ENCODE results near the gene IGSF8.

The IGSF8 gene

DNA sequence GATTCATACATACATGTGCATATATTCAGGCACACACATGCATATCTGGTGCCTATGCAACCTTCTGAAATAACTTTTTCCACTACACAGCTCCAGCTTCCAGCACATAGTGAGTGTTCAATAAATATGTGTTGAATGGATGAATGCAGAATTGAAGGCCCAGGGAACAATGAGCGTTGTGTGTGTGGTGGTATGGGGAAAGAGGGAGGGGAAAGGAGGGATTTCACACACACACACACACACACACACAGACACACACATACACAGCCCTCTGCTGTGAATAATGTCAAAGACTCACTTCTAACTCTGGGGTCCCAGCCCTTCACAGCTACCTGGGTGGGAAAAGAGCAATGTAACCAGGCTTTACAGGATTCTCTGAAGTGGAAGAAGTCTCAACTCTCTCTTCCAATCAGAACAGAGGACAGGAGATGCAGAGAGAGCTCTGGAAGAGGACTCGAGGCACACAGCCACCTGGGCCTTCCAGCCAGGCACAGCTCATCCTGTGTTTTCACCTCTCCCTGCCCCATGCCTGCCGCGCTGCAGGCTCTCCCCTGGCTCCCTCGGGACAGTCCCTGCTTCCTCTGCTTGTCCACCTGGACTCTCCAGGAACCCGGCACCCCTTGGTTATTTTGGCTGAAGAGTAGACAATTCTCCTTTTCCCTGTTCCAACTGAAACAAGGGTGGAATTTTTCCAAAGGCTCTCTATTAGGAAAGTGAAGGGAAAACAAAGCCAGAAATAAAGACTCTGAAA, 5.4 kb upstream of the IGSF8 start:
- no peak for DNase-seq (ENCODE audit: low spot score)

GRCh38 chr1:160101717-160102522, 3.5 kb upstream of the IGSF8 start:
- DNase-seq (ENCODE audit: low spot score): no peak

GRCh38 chr1:160101037-160101716, 2.8 kb upstream of the IGSF8 start:
- DNase-seq (ENCODE audit: low spot score): peak; percentile 74

DNA sequence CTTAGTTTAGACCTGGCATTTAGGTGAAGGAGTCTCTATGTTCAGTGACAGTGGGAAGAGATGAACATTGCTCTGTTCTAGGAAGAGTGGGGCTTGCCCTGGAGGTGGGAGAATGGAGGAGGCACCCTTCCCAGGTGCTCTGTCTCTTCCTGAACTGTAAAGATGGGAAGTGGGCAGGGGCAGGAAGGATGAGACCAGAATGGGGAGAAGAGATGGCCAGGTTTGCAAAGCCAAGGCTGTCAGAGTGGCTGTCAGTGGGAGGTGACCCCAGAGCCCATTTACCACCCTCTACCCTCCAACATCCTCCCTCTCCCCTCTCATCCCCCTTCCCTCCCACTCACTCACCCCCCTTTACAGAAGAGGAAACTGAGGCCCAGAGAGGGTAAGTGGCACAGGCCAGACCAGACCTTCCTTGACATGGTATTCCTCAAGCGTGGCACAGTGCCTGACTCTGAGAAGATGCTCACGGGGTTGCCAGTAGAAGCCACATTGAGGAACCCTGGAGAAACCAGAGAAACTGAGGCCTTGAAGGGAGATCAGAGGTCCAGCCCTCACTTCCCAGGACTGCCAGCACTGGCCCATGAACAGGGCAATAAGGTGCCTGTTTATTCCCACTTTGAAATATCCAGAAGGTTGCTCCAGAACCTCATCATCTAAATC, 1.4 kb upstream of the IGSF8 start:
- DNase-seq (ENCODE audit: low spot score): no peak

GRCh38 chr1:160098852-160099561, 588 bp upstream of the IGSF8 start:
- peak; percentile 99 for DNase-seq (ENCODE audit: low spot score)

GRCh38 chr1:160097151-160097910, 1.1 kb downstream of the IGSF8 start:
- no peak for DNase-seq (ENCODE audit: low spot score)

DNA sequence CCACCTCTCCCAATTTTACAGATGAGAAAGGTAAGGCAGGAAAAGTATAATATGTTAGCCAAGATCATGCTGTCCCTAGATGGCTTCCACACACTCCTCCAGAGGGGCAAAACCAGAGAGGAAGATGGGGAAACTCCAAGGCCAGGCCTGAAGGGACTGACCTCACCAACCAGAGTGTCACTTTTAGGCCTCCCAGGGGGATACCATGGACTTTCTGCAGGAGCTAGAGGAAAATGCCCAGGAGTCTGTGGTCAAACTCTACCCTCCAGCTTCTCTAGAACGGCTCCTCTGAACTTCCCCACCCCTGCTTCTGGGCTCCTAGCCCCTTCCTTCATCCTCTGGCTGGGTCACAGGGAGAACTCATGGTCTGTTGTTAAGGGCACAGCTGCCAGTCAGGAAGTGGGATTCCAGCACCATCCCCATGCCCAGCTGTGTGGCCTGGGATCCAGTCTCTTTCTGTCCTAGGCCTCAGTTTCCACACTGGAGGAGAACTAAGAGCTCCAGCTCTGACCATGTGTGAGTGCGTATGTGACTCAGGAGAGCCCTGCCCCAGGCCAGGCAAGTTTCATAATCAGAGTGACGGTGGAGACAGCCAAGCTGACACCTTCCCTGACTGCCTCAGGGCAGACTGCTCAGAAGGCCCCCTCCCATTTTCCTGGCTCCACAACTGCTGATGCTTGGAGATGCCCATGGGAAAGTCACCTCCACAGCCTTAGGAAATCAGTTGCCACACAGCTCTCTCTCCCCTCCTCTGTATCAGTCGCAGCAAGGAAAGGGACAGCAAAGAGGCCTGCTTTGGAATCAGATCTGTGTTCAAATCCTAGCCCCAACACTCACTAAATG, 1.9 kb downstream of the IGSF8 start:
- DNase-seq (ENCODE audit: low spot score): no peak

GRCh38 chr1:160095382-160096105, 2.9 kb downstream of the IGSF8 start:
- DNase-seq (ENCODE audit: low spot score): no peak

DNA sequence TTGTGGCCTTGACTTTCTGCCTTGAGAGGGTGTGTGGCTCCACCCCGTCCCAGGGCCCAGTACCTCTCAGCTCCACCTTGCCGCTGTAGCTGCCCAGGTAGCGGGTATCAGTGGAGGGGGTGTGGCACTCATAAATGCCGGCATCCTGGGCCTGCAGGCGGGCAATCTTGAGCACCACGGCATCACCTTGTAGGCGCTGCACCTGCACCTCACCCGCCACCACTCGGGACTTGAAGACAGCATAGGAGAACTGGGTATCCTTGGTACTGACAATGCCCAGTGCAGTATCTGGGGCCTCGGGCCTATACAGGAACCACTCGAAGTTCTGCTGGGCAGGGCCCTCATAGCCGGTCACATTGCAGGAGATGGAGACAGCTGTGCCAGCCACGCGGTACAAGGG, 3.6 kb downstream of the IGSF8 start:
- no peak for DNase-seq (ENCODE audit: low spot score)

DNA sequence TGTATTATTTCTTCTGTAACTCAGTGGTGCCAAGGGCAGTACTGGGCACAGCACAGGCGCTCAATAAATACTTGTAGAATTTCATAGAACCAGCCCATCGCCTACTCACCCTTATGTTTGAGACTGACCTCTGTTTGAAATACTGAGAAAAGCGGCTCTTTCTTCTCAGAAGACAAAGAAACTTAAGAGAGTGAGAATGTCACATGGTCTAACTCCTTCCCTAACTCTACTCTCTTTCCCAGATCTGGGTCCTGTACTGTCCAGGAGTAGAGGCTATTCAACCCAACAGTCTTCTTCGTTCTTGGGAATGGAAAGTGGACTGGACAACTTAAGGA, 4.2 kb downstream of the IGSF8 start:
- no peak for DNase-seq (ENCODE audit: low spot score)

- no peak for DNase-seq (ENCODE audit: low spot score)
Observed at GRCh38 chr1:160093624-160094290, 4.7 kb downstream of the IGSF8 start.

GRCh38 chr1:160093069-160093395, 5.4 kb downstream of the IGSF8 start:
- DNase-seq (ENCODE audit: low spot score): no peak

GRCh38 chr1:160092366-160093068, 5.9 kb downstream of the IGSF8 start:
- no peak for DNase-seq (ENCODE audit: low spot score)

DNA sequence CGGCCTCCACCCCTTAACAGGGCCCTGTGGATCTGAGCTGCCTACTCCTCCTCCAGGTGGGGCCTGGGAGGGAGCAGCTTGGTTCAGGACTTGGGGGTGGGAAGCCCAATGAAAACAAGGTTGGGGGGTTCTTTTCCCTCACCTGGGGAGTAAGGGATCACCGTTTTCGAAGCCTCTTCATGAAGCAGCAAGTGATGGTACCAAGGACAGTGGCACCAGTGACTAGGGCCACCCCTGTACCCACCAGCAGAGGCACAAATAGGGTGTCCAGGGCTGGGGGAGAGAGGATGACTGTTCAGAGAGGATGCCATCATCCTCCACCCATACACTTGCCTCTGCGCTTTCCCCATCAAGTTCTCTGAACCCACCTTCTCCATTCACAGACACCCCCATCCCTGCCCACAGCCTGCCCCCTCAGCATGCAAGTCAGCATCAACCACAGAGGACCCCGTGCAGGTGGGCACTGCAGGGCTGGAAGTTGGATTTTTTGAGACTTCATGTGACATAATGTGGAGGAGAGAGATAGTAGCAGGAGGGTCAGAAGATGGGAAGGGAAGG, 6.7 kb downstream of the IGSF8 start:
- no peak for DNase-seq (ENCODE audit: low spot score)

DNA sequence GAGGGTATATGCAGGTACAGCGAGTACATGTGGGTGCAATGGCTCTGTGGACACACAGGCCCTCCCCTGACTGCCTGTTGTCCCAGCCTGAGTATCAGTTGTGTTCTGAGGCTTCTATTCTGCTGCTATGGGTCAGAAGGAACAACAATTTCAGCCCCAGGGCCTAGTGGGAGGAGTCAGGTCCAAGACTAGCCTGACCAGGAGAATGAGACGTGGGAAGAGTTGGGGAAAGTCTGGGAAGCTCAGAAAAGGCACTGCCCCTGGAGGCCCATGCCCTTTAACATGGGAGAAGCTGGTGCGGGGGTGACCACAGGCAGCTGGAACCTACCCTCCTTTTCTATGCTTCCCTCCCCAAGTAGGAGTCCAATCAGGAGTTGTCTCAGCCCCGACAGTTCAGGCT, 7.7 kb downstream of the IGSF8 start:
- DNase-seq (ENCODE audit: low spot score): no peak

- DNase-seq (ENCODE audit: low spot score): no peak
Observed at GRCh38 chr1:160089883-160090282, 8.5 kb downstream of the IGSF8 start.

DNA sequence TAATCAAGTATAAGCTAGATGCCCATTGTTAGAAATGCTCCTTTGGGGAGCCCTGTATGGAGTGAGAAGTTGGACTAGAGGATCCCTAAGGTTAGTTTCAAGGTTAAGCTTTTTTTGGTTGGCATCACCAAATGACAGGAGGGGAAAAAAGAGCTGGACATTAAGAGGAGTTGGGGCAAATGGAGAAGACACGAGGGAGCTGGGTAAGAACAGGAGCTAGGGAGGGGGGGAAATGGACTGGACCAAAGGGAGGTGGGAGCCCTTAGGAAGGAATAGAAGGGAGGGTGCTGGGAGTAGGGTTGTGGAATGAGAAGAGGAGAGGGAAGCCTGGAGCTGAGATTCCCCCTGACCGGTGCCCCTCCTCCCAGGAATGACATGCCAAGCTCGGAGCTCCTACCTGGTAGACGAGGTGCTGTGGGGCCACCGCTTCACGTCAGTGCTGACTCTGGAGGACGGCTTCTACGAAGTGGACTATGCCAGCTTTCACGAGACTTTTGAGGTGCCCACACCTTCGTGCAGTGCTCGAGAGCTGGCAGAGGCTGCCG, 11.2 kb downstream of the IGSF8 start:
- no peak for DNase-seq (ENCODE audit: low spot score)

GRCh38 chr1:160086456-160086892, 11.9 kb downstream of the IGSF8 start:
- DNase-seq (ENCODE audit: low spot score): no peak
